Activated T-cell treated with anti-CD3 and anti-CD28 coated beads, Interleukin-2, amount 50 U/mL, for 24 hours (primary cell): ENCODE results near the gene FALEC.

ENCODE experiments used
- DNase-seq: peaks from one replicate; pipeline ENCODE4 v3.0.0-alpha.2; 2020
- H3K27ac Mint-ChIP-seq: 2 replicates; pipeline ENCODE4 v1.8.0; 2020; ENCODE audit warnings: mild to moderate bottlenecking, mixed read lengths
- H3K27me3 Mint-ChIP-seq: 2 replicates; pipeline ENCODE4 v1.8.0; 2020; ENCODE audit warnings: mixed read lengths
- H3K36me3 Mint-ChIP-seq: 2 replicates; pipeline ENCODE4 v1.8.0; 2020; ENCODE audit warnings: low read depth, mixed read lengths
- H3K4me1 Mint-ChIP-seq: 2 replicates; pipeline ENCODE4 v1.8.0; 2020; ENCODE audit warnings: low read depth, mixed read lengths
- H3K4me3 Mint-ChIP-seq: 2 replicates; pipeline ENCODE4 v1.8.0; 2020; ENCODE audit warnings: mild to moderate bottlenecking, moderate library complexity, mixed read lengths
- H3K9me3 Mint-ChIP-seq: 2 replicates; pipeline ENCODE4 v1.8.0; 2020; ENCODE audit warnings: mixed read lengths

FALEC gene

GRCh38 chr1:150515328-150516049 is at the start of gene FALEC:
Gene FALEC, plus strand, starts transcription at chr1:150515752.
- Mint-ChIP-seq H3K36me3 (peaks cover 8% of the 10 kb centered on the region), H3K9me3 (no peaks in the 10 kb centered on the region), H3K27me3 (no peaks in the 10 kb centered on the region), H3K27ac (peak within 1 kb of the TSS; percentile 87), H3K4me3 (peak within 1 kb of the TSS; percentile 88), H3K4me1 (peaks cover 16% of the 10 kb centered on the region)
- DNase-seq: peak; percentile 95

GRCh38 chr1:150466964-150467363 is 48.6 kb upstream of the FALEC start:
- DNase-seq: no peak
- Mint-ChIP-seq H3K9me3 (no peaks in the 10 kb centered on the region), H3K27me3 (no peaks in the 10 kb centered on the region), H3K27ac (peak overlapping the region; percentile 6), H3K4me3 (no peak overlapping the region), H3K4me1 (peaks cover 4% of the 10 kb centered on the region), H3K36me3 (peaks cover 58% of the 10 kb centered on the region)

GRCh38 chr1:150469291-150469690 is 46.3 kb upstream of the FALEC start:
- Mint-ChIP-seq H3K36me3 (peaks cover 70% of the 10 kb centered on the region), H3K27ac (no peak overlapping the region), H3K4me3 (no peak overlapping the region), H3K27me3 (no peaks in the 10 kb centered on the region), H3K4me1 (peaks cover 2% of the 10 kb centered on the region), H3K9me3 (no peaks in the 10 kb centered on the region)
- DNase-seq: no peak

- DNase-seq: no peak
- Mint-ChIP-seq H3K27me3 (no peaks in the 10 kb centered on the region), H3K4me3 (no peak overlapping the region), H3K36me3 (peaks cover 48% of the 10 kb centered on the region), H3K9me3 (no peaks in the 10 kb centered on the region), H3K27ac (peak overlapping the region; percentile 40), H3K4me1 (peaks cover 16% of the 10 kb centered on the region)
Measured at GRCh38 chr1:150472601-150473200, 42.9 kb upstream of the FALEC start.

- Mint-ChIP-seq H3K27ac (peak overlapping the region; percentile 59), H3K36me3 (peaks cover 46% of the 10 kb centered on the region), H3K4me1 (peaks cover 16% of the 10 kb centered on the region), H3K4me3 (no peak overlapping the region), H3K9me3 (no peaks in the 10 kb centered on the region), H3K27me3 (no peaks in the 10 kb centered on the region)
- DNase-seq: no peak
Measured at GRCh38 chr1:150473659-150474058, 41.9 kb upstream of the FALEC start.

- H3K4me3 Mint-ChIP-seq: no peak overlapping the region
- H3K27me3 Mint-ChIP-seq: no peaks in the 10 kb centered on the region
- no peaks in the 10 kb centered on the region for H3K9me3 Mint-ChIP-seq
- peaks cover 42% of the 10 kb centered on the region for H3K36me3 Mint-ChIP-seq
- H3K4me1 Mint-ChIP-seq: peaks cover 16% of the 10 kb centered on the region
- DNase-seq: no peak
- no peak overlapping the region for H3K27ac Mint-ChIP-seq
Measured at GRCh38 chr1:150474869-150475268, 40.7 kb upstream of the FALEC start.

- Mint-ChIP-seq H3K9me3 (no peaks in the 10 kb centered on the region), H3K27ac (peak overlapping the region; percentile 16), H3K36me3 (peaks cover 23% of the 10 kb centered on the region), H3K4me1 (peaks cover 16% of the 10 kb centered on the region), H3K4me3 (no peak overlapping the region), H3K27me3 (no peaks in the 10 kb centered on the region)
- no peak for DNase-seq
Measured at GRCh38 chr1:150476754-150477153, 38.8 kb upstream of the FALEC start.

- no peak overlapping the region for H3K4me3 Mint-ChIP-seq
- no peaks in the 10 kb centered on the region for H3K27me3 Mint-ChIP-seq
- H3K27ac Mint-ChIP-seq: no peak overlapping the region
- H3K9me3 Mint-ChIP-seq: no peaks in the 10 kb centered on the region
- peaks cover 16% of the 10 kb centered on the region for H3K4me1 Mint-ChIP-seq
- DNase-seq: no peak
- H3K36me3 Mint-ChIP-seq: peaks cover 17% of the 10 kb centered on the region
Measured at GRCh38 chr1:150477320-150477719, 38.2 kb upstream of the FALEC start.

- no peak for DNase-seq
- no peaks in the 10 kb centered on the region for H3K9me3 Mint-ChIP-seq
- peaks cover 13% of the 10 kb centered on the region for H3K36me3 Mint-ChIP-seq
- no peak overlapping the region for H3K27ac Mint-ChIP-seq
- H3K27me3 Mint-ChIP-seq: no peaks in the 10 kb centered on the region
- H3K4me3 Mint-ChIP-seq: no peak overlapping the region
- peaks cover 16% of the 10 kb centered on the region for H3K4me1 Mint-ChIP-seq
Measured at GRCh38 chr1:150477733-150478132, 37.8 kb upstream of the FALEC start.

GRCh38 chr1:150479370-150479769 is 36.2 kb upstream of the FALEC start:
- Mint-ChIP-seq H3K4me1 (peaks cover 16% of the 10 kb centered on the region), H3K27me3 (no peaks in the 10 kb centered on the region), H3K27ac (no peak overlapping the region), H3K4me3 (no peak overlapping the region), H3K36me3 (no peaks in the 10 kb centered on the region), H3K9me3 (no peaks in the 10 kb centered on the region)
- DNase-seq: no peak

GRCh38 chr1:150479927-150480352 is 35.6 kb upstream of the FALEC start:
- Mint-ChIP-seq H3K36me3 (no peaks in the 10 kb centered on the region), H3K27me3 (no peaks in the 10 kb centered on the region), H3K4me1 (peaks cover 16% of the 10 kb centered on the region), H3K9me3 (no peaks in the 10 kb centered on the region), H3K27ac (no peak overlapping the region), H3K4me3 (no peak overlapping the region)
- no peak for DNase-seq

GRCh38 chr1:150484431-150484830 is 31.1 kb upstream of the FALEC start:
- no peak for DNase-seq
- Mint-ChIP-seq H3K4me3 (no peak overlapping the region), H3K4me1 (peaks cover 23% of the 10 kb centered on the region), H3K36me3 (peaks cover 20% of the 10 kb centered on the region), H3K27ac (no peak overlapping the region), H3K27me3 (no peaks in the 10 kb centered on the region), H3K9me3 (no peaks in the 10 kb centered on the region)

GRCh38 chr1:150484861-150485260 is 30.7 kb upstream of the FALEC start:
- H3K27me3 Mint-ChIP-seq: no peaks in the 10 kb centered on the region
- H3K4me1 Mint-ChIP-seq: peaks cover 23% of the 10 kb centered on the region
- DNase-seq: no peak
- no peak overlapping the region for H3K4me3 Mint-ChIP-seq
- peaks cover 23% of the 10 kb centered on the region for H3K36me3 Mint-ChIP-seq
- H3K27ac Mint-ChIP-seq: no peak overlapping the region
- no peaks in the 10 kb centered on the region for H3K9me3 Mint-ChIP-seq

GRCh38 chr1:150486966-150487762 is 28.4 kb upstream of the FALEC start, which contains the start of gene TARS2:
Gene TARS2, plus strand, starts transcription at chr1:150487419. Its CDS starts 32 bp downstream, at chr1:150487451.
- Mint-ChIP-seq H3K36me3 (peaks cover 45% of the 10 kb centered on the region), H3K4me1 (peaks cover 23% of the 10 kb centered on the region), H3K9me3 (no peaks in the 10 kb centered on the region), H3K27ac (peak within 1 kb of the TSS; percentile 97), H3K27me3 (no peaks in the 10 kb centered on the region), H3K4me3 (peak within 1 kb of the TSS; percentile 95)
- peak; percentile 90 for DNase-seq

GRCh38 chr1:150487763-150488115 is 27.8 kb upstream of the FALEC start:
- peaks cover 50% of the 10 kb centered on the region for H3K36me3 Mint-ChIP-seq
- H3K27ac Mint-ChIP-seq: peak overlapping the region; percentile 97
- DNase-seq: no peak
- H3K4me3 Mint-ChIP-seq: peak overlapping the region; percentile 95
- H3K27me3 Mint-ChIP-seq: no peaks in the 10 kb centered on the region
- peaks cover 23% of the 10 kb centered on the region for H3K4me1 Mint-ChIP-seq
- H3K9me3 Mint-ChIP-seq: no peaks in the 10 kb centered on the region
